ENCODE results near the gene MTARC2. TPM values are rescaled to one million over a fixed set of nuclear protein-coding genes. Genes with fewer than 3 reads are reported as not detected.

Gene MTARC2
- total and polyA plus RNA-seq, 2 of the 4 experiments (the other 2 are of a cell fraction) = 0.36 to 2.6 TPM

- H3K4me1 ChIP-seq (ENCODE audit: control insufficient read depth, insufficient read depth, low read length) = no peaks in the 10 kb centered on the region
- BruUV-seq (replicated peaks) = no TSS peak
- H3K9ac ChIP-seq (ENCODE audit: low read depth, low read length) = no peak overlapping the region
- DNase-seq (no peak), ATAC-seq (ENCODE audit: low read depth) (no peak)
- H4K5ac ChIP-seq (ENCODE audit: low read depth, low read length) = no peak overlapping the region
- H2AK9ac ChIP-seq (replicated peaks; ENCODE audit: low read depth, low read length, poor library complexity) = no peak overlapping the region
- intact Hi-C loops (cut with micrococcal nuclease) (no loop called here), dilution Hi-C loops (cut with HindIII; ENCODE audit: low sequenced_read_pairs, unreplicated experiment) (no loop called here), in situ Hi-C loops (cut with MboI; ENCODE audit: low sequenced_read_pairs) (no loop called here)
- H3K4me2 ChIP-seq (ENCODE audit: low read depth, low read length) = no peak overlapping the region
- CTCF ChIA-PET = interaction anchor here (0.6 to 0.7 kb wide), 4 partner anchors 295 to 1798 kb away, joined by 3 to 9 read pairs (median 4); no protein-coding TSS in a partner anchor
- no peak overlapping the region for H4K8ac ChIP-seq (ENCODE audit: low read depth in 2 of 2, low read length in 2 of 2)
- no peak overlapping the region for H3K4me3 ChIP-seq (ENCODE audit: insufficient read depth, low read depth, low read length)
- POLR2A ChIA-PET (ENCODE audit: unreplicated experiment) = no interaction called here
- no peak overlapping the region for H2AFZ ChIP-seq (replicated peaks; ENCODE audit: low read length, poor library complexity)
- no peak overlapping the region for H3K14ac ChIP-seq (replicated peaks; ENCODE audit: low read depth, low read length)
- H3K9me1 ChIP-seq (ENCODE audit: insufficient read depth, low read length) = no peaks in the 10 kb centered on the region
- H2AK5ac ChIP-seq (ENCODE audit: low read depth, low read length) = no peak overlapping the region
- no peak overlapping the region for H3K18ac ChIP-seq (ENCODE audit: low read depth, low read length)
- H4K91ac ChIP-seq (ENCODE audit: insufficient read depth, low read depth, low read length) = no peak overlapping the region
- H3K9me3 ChIP-seq (ENCODE audit: control insufficient read depth, insufficient read depth, low read length) = no peaks in the 10 kb centered on the region
- H3K27me3 ChIP-seq (ENCODE audit: control insufficient read depth, insufficient read depth, low read length) = no peaks in the 10 kb centered on the region; the same call in 1 of the 2 replicates
- H3K79me1 ChIP-seq (ENCODE audit: low read depth in 1 of 2, low read length in 2 of 2) = no peaks in the 10 kb centered on the region
- no peak overlapping the region for H3K4ac ChIP-seq (ENCODE audit: low read depth, low read length)
- H2BK15ac ChIP-seq (ENCODE audit: low read depth, low read length) = no peak overlapping the region
- no peak for TF ChIP-seq MAFK (IDR thresholded peaks at IDR 0.05; ENCODE audit: low read depth, low read length)
- no peak for TF ChIP-seq ELK1 (IDR thresholded peaks at IDR 0.05; ENCODE audit: borderline replicate concordance, low read depth, low read length)
- no peak for TF ChIP-seq NFE2L2 (IDR thresholded peaks at IDR 0.05; ENCODE audit: low read depth, low read length)
- no peak for TF ChIP-seq BHLHE40 (IDR thresholded peaks at IDR 0.05; ENCODE audit: low read depth, low read length)
- no peak for TF ChIP-seq SMC3 (IDR thresholded peaks at IDR 0.05; ENCODE audit: low read depth, low read length)
- no peak for TF ChIP-seq CTCF (conservative IDR thresholded peaks at IDR 0.05; ENCODE audit: low read depth, low read length)
- TF ChIP-seq CHD1 (IDR thresholded peaks at IDR 0.05; ENCODE audit: low read depth, low read length) = no peak
- TF ChIP-seq CEBPB (IDR thresholded peaks at IDR 0.05; ENCODE audit: low read depth, low read length) = no peak
- no peak for TF ChIP-seq RCOR1 (IDR thresholded peaks at IDR 0.05; ENCODE audit: insufficient replicate concordance, low read length)
- no peak for TF ChIP-seq POLR2A (IDR thresholded peaks at IDR 0.05; ENCODE audit: low read depth, low read length)
- TF ChIP-seq RFX5 (IDR thresholded peaks at IDR 0.05; ENCODE audit: low read depth, low read length) = no peak
- no peak for TF ChIP-seq RAD21 (IDR thresholded peaks at IDR 0.05; ENCODE audit: low read length)
- TF ChIP-seq FOS (IDR thresholded peaks at IDR 0.05; ENCODE audit: low read depth, low read length) = no peak
- no peak for TF ChIP-seq MXI1 (IDR thresholded peaks at IDR 0.05; ENCODE audit: borderline replicate concordance, low read depth, low read length)
- no peak for TF ChIP-seq USF2 (IDR thresholded peaks at IDR 0.05; ENCODE audit: low read depth, low read length)
- no peak for TF ChIP-seq MAZ (IDR thresholded peaks at IDR 0.05; ENCODE audit: borderline replicate concordance, low read depth, low read length)
- H2BK120ac ChIP-seq (ENCODE audit: low read depth, low read length) = no peak overlapping the region
- H4K20me1 ChIP-seq (ENCODE audit: insufficient read depth, low read length) = no peaks in the 10 kb centered on the region
- H3K56ac ChIP-seq (ENCODE audit: extremely low read depth, insufficient read depth, low read length) = no peak overlapping the region
- no peaks in the 10 kb centered on the region for H3K36me3 ChIP-seq (ENCODE audit: control insufficient read depth, insufficient read depth, low read length)
- no peak overlapping the region for H2BK5ac ChIP-seq (ENCODE audit: low read depth, low read length, poor library complexity, severe bottlenecking)
- no peak overlapping the region for H3K23ac ChIP-seq (ENCODE audit: low read depth, low read length)
- no peak overlapping the region for H2BK20ac ChIP-seq (ENCODE audit: low read depth, low read length)
- WGBS, 2 experiments (ENCODE audit: extremely low coverage in 2 of 2, insufficient read length in 1 of 2) = 70% methylated on average over 4 of the region's 7 CpGs; no CpG with 5 or more reads in 1 of the 2 experiments
- H3K27ac ChIP-seq (ENCODE audit: insufficient read depth, low read length) = no peak overlapping the region
These were observed 40.8 kb downstream of the MTARC2 start for GRCh38 chr1:220788900-220789299.
